Right cardiac atrium (tissue), 5 donors: Measurements from ENCODE around the gene TSSC4. TPM values are rescaled to one million over a fixed set of nuclear protein-coding genes. Genes with fewer than 3 reads are reported as not detected.

Experiments
- ATAC-seq, 2 donors: fragments of 200-7000 bp; cut with Tn5 transposase; one replicate each; pipeline versions ENCODE4 v1.8.0 to v1.9.1; 2020; ENCODE audit warnings: moderate library complexity in 2 of 2, mild to moderate bottlenecking in 1 of 2
- DNase-seq, 3 donors: peaks; one replicate each; pipeline ENCODE4 v3.0.0-alpha.2; 2020
- H3K27ac ChIP-seq: one replicate; pipeline ENCODE4 v1.5.1; 2013; ENCODE audit warnings: mild to moderate bottlenecking, low read length, control low read depth, moderate library complexity
- H3K27me3 ChIP-seq: one replicate; pipeline ENCODE4 v1.6.1; 2013; ENCODE audit not compliant: control insufficient read depth, insufficient read depth
- H3K4me1 ChIP-seq: one replicate; pipeline ENCODE4 v1.6.1; 2013; ENCODE audit warnings: low read length; ENCODE audit not compliant: control insufficient read depth, insufficient read depth
- H3K4me3 ChIP-seq: one replicate; pipeline ENCODE4 v1.5.1; 2013; ENCODE audit warnings: low read length, control low read depth
- H3K9me3 ChIP-seq: one replicate; pipeline ENCODE4 v1.6.1; 2013; ENCODE audit warnings: low read length; ENCODE audit not compliant: control insufficient read depth
- WGBS: extraction: QIAGEN DNeasy Blood & Tissue Kit; methylation state at CpG from one replicate; pipeline ENCODE4 v1.1.7; 2013; 5-methylcytosine and 5-hydroxymethylcytosine counted together
- intact Hi-C, 4 donors: fragments of 100-400 bp; cut with DNase I; formaldehyde crosslinking; loops; one replicate each; pipeline versions ENCODE4 v1.11.0 to v1.14.0; 2022 to 2023
- polyA plus RNA-seq: library from polyadenylated mRNA; stranded (reverse); fragments of 200-250 nt; gene quantifications from one replicate; pipeline ENCODE4 v1.2.3, GENCODE V29; 2013
- total RNA-seq, 4 donors: library from RNA; stranded (reverse); fragmentation: NEBNext Ultra II Directional; extraction: Animal tissue kit (Norgen Biotek cat#: 25700); gene quantifications; one replicate each; pipeline ENCODE4 v1.2.1, GENCODE V29; 2021
- donor health status: healthy with polysubstance abuse.
- donor health status: DM: no; HTN: yes; CAD: no.
- donor health status: DM: no; HTN: no; CAD: no.
- donor health status: DM: no; HTN: yes; CAD: no; lungs with severe emphysema.
- donor health status: DM: yes; HTN: yes; CAD: no.

TSSC4 gene
- total and polyA plus RNA-seq, 5 donors: 30.5 to 50.4 (median 35.4) TPM

DNA sequence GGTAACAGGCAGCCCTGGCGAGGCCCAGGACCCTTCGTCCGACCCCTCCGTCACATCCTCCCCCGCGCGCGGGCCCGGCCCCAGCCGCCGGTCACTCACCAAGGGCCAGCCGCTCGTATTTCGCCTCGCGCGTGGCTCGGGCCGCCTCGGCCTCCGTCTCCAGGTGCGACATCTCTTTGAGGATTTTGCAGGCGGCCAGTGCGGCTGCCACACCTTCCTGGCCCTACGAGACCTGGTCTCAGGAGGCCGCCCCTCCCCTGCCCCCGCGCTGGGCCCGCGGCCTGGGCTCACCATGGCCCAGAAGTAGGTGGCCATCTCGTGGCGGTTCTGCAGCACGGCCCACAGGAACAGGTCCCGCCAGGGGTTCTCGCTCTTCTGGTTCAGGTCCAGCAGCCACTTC lies 14.1 kb downstream of the TSSC4 start:
- peak in 1 of 3 donors; percentile 50 for DNase-seq
- Histone ChIP-seq H3K4me3 (no peak overlapping the region), H3K9me3 (no peaks in the 10 kb centered on the region), H3K27ac (no peak overlapping the region), H3K4me1 (no peaks in the 10 kb centered on the region), H3K27me3 (no peaks in the 10 kb centered on the region)
- intact Hi-C loops: no loop called here
- ATAC-seq: no peak
- 84% methylated on average over 35 of the region's 35 CpGs for WGBS

DNA sequence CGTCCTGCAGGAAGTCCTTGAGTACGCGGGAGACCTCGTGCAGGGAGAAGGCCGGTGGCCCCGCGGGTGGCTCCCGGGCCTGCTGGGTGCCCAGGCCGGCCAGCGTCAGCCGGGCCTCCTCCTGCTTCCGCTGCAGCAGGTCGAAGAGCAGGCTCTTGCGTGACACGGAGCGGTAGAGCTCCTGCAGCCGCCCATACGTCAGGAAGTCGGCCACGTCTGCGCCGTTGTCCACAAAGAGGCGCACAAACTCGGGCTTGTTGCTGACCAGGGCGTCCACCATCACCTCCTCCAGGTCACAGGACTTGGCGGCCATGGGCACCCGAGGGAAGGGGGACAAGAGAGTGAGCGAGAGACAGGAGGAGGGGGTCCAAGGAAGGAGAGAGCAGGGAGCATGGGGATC lies 14.6 kb downstream of the TSSC4 start:
- Histone ChIP-seq H3K27me3 (no peaks in the 10 kb centered on the region), H3K4me1 (no peaks in the 10 kb centered on the region), H3K9me3 (no peaks in the 10 kb centered on the region), H3K4me3 (no peak overlapping the region), H3K27ac (no peak overlapping the region)
- peak in 2 of 3 donors; percentile 24 to 55 for DNase-seq
- intact Hi-C loops: no loop called here
- no peak for ATAC-seq
- 85% methylated on average over 28 of the region's 28 CpGs for WGBS

DNA sequence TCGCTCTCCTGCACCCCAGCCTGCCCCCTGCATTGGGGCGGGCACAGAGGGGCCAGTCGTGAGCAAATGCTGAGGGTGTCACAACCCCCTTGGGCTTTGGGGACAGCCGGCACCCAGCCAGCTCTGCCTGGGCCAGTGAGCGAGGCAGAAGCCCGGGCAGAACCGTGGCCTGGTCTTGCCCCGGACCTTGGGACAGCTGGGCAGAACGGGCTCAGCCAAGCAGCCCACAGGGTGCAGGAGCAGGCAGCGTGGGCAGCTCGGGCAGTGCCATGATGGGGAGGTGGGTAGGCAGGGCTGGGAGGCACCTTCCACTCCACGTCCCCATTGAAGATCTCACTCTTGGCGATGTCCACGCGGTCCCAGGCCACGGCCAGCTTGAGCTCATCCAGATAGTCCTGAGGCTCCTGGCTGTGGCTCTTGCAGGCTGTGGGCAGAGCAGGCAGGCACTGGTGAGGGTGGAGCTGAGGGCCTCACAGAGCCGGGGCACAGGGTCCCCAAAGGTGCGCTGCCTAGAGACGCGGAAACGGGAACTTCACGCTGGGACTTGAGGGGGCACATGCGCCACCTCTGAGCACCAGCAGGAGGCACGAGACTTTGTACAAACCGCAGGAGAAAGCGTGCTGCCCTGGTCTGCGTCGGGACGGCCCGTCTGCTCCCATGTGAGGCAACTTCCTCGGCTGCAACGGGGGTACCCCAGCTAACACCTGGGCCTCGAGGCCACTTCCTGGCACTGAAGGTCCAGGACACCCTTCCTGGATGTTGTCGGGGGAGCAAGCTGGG lies 15.2 kb downstream of the TSSC4 start:
- Histone ChIP-seq H3K27me3 (no peaks in the 10 kb centered on the region), H3K9me3 (no peaks in the 10 kb centered on the region), H3K27ac (no peak overlapping the region), H3K4me3 (no peak overlapping the region), H3K4me1 (no peaks in the 10 kb centered on the region)
- intact Hi-C loops: no loop called here
- no peak for ATAC-seq
- DNase-seq: peak in 2 of 3 donors; percentile 45
- 78% methylated on average over 34 of the region's 34 CpGs for WGBS

DNA sequence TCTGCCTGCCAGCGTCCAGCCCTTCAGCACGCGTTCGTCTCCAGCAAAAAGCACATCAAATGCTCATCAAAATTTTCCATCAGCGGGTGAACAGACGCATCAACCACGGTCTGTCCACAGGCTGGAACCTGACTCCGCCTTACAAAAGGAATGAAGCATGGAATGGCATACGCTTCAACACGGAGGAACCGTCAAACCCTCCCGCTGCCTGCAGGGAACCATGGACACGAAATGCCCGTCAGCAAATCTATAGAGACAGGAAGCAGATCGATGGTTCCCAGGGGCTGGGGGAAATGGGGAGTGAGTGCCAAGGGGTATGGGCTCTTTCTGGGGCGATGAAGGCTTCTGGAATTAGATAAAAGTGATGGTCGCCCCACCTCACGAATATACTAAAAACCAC lies 16.2 kb downstream of the TSSC4 start:
- Histone ChIP-seq H3K4me1 (no peaks in the 10 kb centered on the region), H3K27ac (no peak overlapping the region), H3K4me3 (no peak overlapping the region), H3K27me3 (no peaks in the 10 kb centered on the region), H3K9me3 (no peaks in the 10 kb centered on the region)
- intact Hi-C loops: no loop called here
- DNase-seq: no peak
- ATAC-seq: no peak
- 78% methylated on average over 18 of the region's 18 CpGs for WGBS

DNA sequence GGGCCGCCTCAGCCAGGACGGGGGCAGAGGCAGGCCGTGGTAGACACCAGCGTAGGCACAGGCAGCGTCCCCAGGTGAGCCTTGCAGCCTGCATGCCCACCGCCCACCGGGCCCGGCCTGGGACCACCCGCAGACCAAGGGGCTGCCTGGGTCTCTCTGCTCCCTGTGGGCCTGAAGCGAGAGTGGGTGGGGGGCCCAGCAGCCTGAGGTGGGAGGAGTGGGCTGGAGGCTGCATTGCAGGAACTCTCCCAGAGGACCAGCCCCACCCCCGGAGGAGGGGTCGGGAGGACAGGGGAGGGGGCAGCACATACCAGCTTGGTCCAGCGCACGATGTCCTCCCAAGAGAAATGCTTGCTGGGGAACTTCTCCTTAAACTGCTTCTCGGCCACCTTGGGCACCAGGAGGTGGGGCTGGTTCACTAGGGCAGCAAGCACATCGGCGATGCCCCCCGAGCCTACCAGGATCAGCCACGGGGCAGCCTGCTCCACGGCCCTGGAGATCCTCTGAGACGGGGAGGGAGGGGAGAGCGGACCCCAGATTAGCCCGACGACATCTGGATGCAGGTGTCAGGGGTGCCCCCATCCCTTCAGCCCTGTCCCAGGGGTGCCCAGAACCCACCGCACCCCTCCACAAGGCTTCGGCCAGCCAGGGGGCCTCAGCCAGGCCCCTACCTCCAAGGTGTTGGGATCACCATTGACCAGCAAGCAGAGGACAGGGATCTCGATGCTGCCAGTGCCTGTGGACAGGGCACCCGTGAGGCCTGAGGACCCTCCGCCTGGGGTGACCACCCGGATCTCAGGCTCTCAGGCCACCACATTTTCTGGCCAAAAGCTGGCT lies 17.5 kb downstream of the TSSC4 start:
- H3K4me3 ChIP-seq: no peak overlapping the region
- ATAC-seq (no peak), DNase-seq (peak in 2 of 3 donors; percentile 47 to 60)
- intact Hi-C loops: loop anchor here in 1 of 4 donors (2.0 kb wide), 1 partner anchor 113 kb away; no protein-coding TSS in a partner anchor
- no peaks in the 10 kb centered on the region for H3K9me3 ChIP-seq
- no peaks in the 10 kb centered on the region for H3K4me1 ChIP-seq
- H3K27ac ChIP-seq: no peak overlapping the region
- H3K27me3 ChIP-seq: no peaks in the 10 kb centered on the region
- WGBS: 80% methylated on average over 30 of the region's 30 CpGs

DNA sequence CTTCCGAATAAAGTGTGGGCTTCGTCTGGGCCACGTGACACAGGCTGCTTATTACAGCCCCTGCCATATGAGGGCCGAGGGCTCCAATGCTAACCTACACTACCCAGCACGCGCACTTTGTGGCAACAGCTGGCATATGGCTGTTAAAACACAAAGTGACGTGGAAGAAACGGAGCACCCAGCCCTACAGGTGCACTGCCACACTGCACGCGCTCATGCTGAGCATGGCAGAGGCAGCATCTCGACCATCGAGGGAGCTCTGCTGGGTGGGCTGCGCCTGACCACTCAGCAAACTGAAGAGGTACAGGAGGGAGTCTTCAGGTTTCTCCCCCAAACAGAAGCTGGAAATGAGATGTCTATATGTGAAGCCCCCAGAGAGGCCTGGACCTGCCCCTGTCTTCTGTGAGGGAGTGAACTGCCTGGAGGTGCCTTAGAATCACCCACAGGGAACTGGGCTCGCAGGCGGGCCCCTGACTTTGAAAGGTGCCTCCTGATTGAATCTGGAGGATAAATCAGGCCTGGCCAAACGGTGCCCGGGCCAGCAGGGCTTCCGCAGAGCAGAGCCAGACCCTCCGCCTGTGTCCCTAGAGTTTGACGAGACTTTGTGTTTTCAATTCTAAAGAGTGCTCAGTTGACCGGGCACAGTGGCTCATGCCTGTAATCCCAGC lies 18.3 kb downstream of the TSSC4 start:
- peak in 2 of 3 donors; percentile 43 to 44 for DNase-seq
- WGBS: 77% methylated on average over 21 of the region's 21 CpGs
- intact Hi-C loops: loop anchor here in 1 of 4 donors (2.0 kb wide), 1 partner anchor 114 kb away; no protein-coding TSS in a partner anchor

DNA sequence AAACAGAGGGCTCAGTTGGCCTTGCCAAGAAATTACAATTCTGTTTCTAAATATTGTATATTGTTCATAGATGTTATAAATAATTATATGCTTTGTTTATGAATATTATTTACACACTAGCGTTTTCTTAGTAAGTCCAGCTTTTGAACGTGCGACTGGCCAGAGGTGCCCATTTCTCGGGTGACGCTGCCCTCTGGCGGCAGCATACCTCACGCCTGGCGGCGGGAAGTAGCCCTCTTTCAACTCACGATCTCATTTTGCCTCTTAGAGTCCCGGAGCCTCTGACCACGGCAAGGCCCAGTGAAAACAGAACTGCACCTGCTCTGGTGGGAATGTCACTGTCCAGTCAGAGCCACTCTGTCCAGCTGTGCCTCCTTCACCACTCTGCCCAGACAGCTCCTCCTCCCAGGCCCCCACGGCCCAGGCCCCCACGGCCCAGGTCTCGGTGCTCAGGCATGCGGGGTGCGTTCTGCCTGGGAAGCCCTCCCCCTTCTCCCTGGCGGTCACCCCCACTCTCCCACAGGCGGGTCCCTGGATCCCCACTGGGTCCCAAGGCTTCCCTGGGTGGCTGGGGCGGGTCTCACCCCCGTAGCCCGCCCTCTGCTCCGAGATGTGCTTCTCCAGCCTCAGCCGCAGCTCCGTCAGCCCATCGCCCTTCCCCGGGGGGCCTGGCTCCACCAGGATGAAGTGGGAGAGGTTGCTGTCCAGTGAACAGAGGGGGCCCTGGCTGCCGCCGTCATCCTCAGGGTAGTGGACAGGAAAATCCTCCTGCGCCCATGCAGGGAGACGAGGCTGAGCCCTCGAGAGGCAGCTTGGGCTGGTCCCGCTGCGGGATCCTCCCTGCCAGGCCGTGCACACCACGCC lies 19.3 kb downstream of the TSSC4 start:
- 52% methylated on average over 36 of the region's 36 CpGs for WGBS
- Histone ChIP-seq H3K4me1 (no peaks in the 10 kb centered on the region), H3K27me3 (no peaks in the 10 kb centered on the region), H3K27ac (no peak overlapping the region), H3K9me3 (no peaks in the 10 kb centered on the region), H3K4me3 (no peak overlapping the region)
- DNase-seq (peak; percentile 78 to 94 (median 92)), ATAC-seq (peak; percentile 73 to 75)
- intact Hi-C loops: loop anchor here (2.0 to 10.0 kb wide), 4 partner anchors 115 to 475 kb away; no protein-coding TSS in a partner anchor

More for the DNA sequence above, 18.3 kb downstream of the TSSC4 start:
- no peak for ATAC-seq
- no peak overlapping the region for H3K27ac ChIP-seq
- H3K9me3 ChIP-seq: no peaks in the 10 kb centered on the region
- H3K4me1 ChIP-seq: no peaks in the 10 kb centered on the region
- no peaks in the 10 kb centered on the region for H3K27me3 ChIP-seq
- no peak overlapping the region for H3K4me3 ChIP-seq

- intact Hi-C loops: loop anchor here (2.0 to 10.0 kb wide), 4 partner anchors 116 to 474 kb away; no protein-coding TSS in a partner anchor
- no peak overlapping the region for H3K4me3 ChIP-seq
- WGBS: 22% methylated on average over 44 of the region's 44 CpGs
These were observed 20.1 kb downstream of the TSSC4 start for GRCh38 chr11:2420502-2421225.

GRCh38 chr11:2421226-2421994 lies 20.9 kb downstream of the TSSC4 start:
- ATAC-seq (no peak), DNase-seq (peak in 2 of 3 donors; percentile 38 to 48)

More at GRCh38 chr11:2420502-2421225, 20.1 kb downstream of the TSSC4 start:
- DNase-seq (peak; percentile 70 to 91 (median 90)), ATAC-seq (peak; percentile 94)
- Histone ChIP-seq H3K9me3 (no peaks in the 10 kb centered on the region), H3K27ac (no peak overlapping the region), H3K4me1 (no peaks in the 10 kb centered on the region), H3K27me3 (no peaks in the 10 kb centered on the region)

More at GRCh38 chr11:2421226-2421994, 20.9 kb downstream of the TSSC4 start:
- H3K27ac ChIP-seq: no peak overlapping the region
- H3K27me3 ChIP-seq: no peaks in the 10 kb centered on the region
- no peaks in the 10 kb centered on the region for H3K9me3 ChIP-seq
- 75% methylated on average over 19 of the region's 19 CpGs for WGBS
- no peaks in the 10 kb centered on the region for H3K4me1 ChIP-seq
- intact Hi-C loops: loop anchor here (2.0 to 10.0 kb wide), 4 partner anchors 117 to 473 kb away; no protein-coding TSS in a partner anchor
- no peak overlapping the region for H3K4me3 ChIP-seq
